ENCODE measurements around the gene ZNF664. TPM values are rescaled to one million over a fixed set of nuclear protein-coding genes. Genes with fewer than 3 reads are reported as not detected.

Gene ZNF664
- total RNA-seq, 1 experiment from 2014 or later, result 87.6 TPM

- CTCF ChIA-PET, result no interaction called here
- Histone ChIP-seq H3K4me1 (replicated peaks; ENCODE audit: insufficient read depth) (peaks cover 7% of the 10 kb centered on the region; the same call in 1 of the 2 replicates), H3K9me3 (ENCODE audit: insufficient read depth, low read depth) (no peaks in the 10 kb centered on the region), H3K9me2 (ENCODE audit: insufficient read depth) (no peaks in the 10 kb centered on the region), H3K36me3 (ENCODE audit: low read depth) (0 out of 2 replicates have a peak, but pooled peaks cover 8% of the 10 kb centered on the region), H3K4me2 (no peak overlapping the region), H3K79me2 (ENCODE audit: low read depth) (peaks cover 6% of the 10 kb centered on the region; the same call in 1 of the 2 replicates), H3K27ac (peak overlapping the region; percentile 44), H3K4me3 (no peak overlapping the region), H3K27me3 (ENCODE audit: insufficient read depth, low read depth) (no peaks in the 10 kb centered on the region), H3F3A (ENCODE audit: insufficient read depth, low read depth) (no peaks in the 10 kb centered on the region), H2AFZ (no peak overlapping the region), H4K20me1 (ENCODE audit: insufficient read depth) (peaks cover 13% of the 10 kb centered on the region; the same call in 1 of the 2 replicates)
- BruUV-seq (replicated peaks), result no TSS peak
- intact Hi-C loops (cut with micrococcal nuclease; ENCODE audit: unreplicated experiment), result no loop called here
- POLR2A ChIA-PET (ENCODE audit: unreplicated experiment), result interaction anchor here (0.6 kb wide), 1 partner anchor 369 kb away, joined by 3 read pairs; no protein-coding TSS in a partner anchor
- TF ChIP-seq EZH2 (IDR thresholded peaks at IDR 0.05; ENCODE audit: low read depth), result no peak
- TF ChIP-seq, protein P1, sequence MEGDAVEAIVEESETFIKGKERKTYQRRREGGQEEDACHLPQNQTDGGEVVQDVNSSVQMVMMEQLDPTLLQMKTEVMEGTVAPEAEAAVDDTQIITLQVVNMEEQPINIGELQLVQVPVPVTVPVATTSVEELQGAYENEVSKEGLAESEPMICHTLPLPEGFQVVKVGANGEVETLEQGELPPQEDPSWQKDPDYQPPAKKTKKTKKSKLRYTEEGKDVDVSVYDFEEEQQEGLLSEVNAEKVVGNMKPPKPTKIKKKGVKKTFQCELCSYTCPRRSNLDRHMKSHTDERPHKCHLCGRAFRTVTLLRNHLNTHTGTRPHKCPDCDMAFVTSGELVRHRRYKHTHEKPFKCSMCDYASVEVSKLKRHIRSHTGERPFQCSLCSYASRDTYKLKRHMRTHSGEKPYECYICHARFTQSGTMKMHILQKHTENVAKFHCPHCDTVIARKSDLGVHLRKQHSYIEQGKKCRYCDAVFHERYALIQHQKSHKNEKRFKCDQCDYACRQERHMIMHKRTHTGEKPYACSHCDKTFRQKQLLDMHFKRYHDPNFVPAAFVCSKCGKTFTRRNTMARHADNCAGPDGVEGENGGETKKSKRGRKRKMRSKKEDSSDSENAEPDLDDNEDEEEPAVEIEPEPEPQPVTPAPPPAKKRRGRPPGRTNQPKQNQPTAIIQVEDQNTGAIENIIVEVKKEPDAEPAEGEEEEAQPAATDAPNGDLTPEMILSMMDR (conservative IDR thresholded peaks at IDR 0.05), result no peak
- no peak for DNase-seq
Measured at GRCh38 chr12:123990511-123990910, 17.5 kb downstream of the ZNF664 start.

DNA sequence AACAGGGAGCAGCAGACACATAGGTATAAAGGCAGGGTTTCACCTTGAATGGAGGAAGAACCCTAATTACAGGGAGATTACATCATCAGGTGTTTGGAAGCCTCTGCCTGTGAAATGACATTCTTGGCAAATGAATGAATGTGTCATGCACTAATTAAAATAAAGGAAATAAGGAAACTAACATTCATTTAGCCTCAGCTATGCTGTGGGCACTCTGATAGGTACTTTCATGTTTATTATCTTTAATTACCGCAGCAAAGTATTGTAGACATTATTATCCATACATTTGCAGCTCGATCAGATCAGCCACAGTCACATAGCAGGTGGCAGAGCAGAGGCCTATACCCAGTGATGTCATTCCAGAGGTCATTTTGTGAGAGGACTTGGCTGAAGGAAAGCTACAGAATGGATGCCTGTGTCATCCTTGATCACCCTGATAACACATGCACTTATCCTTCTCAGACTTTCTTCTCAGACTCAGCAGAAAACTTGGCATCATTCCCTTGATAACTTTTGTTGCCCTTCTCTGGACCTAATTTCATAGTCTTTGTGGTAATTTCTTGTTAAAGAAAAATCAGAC, 18.4 kb downstream of the ZNF664 start:
- Histone ChIP-seq H3K4me1 (replicated peaks; ENCODE audit: insufficient read depth) (peaks cover 7% of the 10 kb centered on the region; the same call in 1 of the 2 replicates), H4K20me1 (ENCODE audit: insufficient read depth) (peaks cover 13% of the 10 kb centered on the region; the same call in 1 of the 2 replicates), H3K4me2 (no peak overlapping the region), H3K9me3 (ENCODE audit: insufficient read depth, low read depth) (no peaks in the 10 kb centered on the region), H3K27me3 (ENCODE audit: insufficient read depth, low read depth) (no peaks in the 10 kb centered on the region), H3K27ac (peak overlapping the region; percentile 44), H3K4me3 (no peak overlapping the region), H3F3A (ENCODE audit: insufficient read depth, low read depth) (no peaks in the 10 kb centered on the region), H3K79me2 (ENCODE audit: low read depth) (peaks cover 6% of the 10 kb centered on the region; the same call in 1 of the 2 replicates), H3K9me2 (ENCODE audit: insufficient read depth) (no peaks in the 10 kb centered on the region), H3K36me3 (ENCODE audit: low read depth) (0 out of 2 replicates have a peak, but pooled peaks cover 8% of the 10 kb centered on the region), H2AFZ (no peak overlapping the region)
- POLR2A ChIA-PET (ENCODE audit: unreplicated experiment), result no interaction called here
- TF ChIP-seq, protein P1 (conservative IDR thresholded peaks at IDR 0.05), result no peak
- TF ChIP-seq EZH2 (IDR thresholded peaks at IDR 0.05; ENCODE audit: low read depth), result no peak
- intact Hi-C loops (cut with micrococcal nuclease; ENCODE audit: unreplicated experiment), result no loop called here
- DNase-seq, result no peak
- no TSS peak for BruUV-seq (replicated peaks)
- CTCF ChIA-PET, result no interaction called here

DNA sequence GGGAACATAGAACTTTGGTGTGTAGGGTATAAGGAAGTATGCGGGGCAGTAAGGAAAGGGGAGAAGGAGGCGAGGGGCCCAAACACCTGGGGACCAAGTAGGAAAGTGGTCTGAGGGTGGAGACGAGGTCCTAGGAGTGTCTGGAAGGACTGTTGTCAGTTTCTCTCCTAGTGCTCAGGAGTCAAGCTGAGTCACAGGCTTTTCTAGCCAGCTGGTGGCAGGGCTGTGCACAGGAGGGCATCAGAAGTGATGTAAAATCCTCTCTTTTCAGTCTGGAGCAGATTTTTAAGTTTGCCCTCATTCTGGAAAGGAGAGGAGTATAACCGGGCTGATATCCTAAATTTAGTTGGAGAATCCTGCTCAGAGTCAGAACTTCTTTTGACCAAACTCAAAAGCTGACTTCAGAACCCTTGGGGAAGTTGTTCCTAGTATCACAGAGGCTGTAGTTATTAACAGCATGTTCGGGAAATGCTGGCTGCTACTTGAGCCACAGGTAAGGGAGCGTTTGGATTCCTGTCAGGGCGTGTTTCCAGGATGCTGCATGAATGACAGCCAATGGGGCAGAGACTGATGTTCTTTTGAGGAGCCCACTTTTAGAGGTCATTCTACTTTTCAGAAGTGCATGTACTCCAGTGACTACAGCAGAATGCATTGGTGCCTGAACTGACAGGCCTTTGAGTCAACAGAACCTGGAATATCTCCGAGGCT, 19.3 kb downstream of the ZNF664 start:
- CTCF ChIA-PET, result no interaction called here
- peak overlapping the region; percentile 44 for H3K27ac ChIP-seq
- POLR2A ChIA-PET (ENCODE audit: unreplicated experiment), result no interaction called here
- peaks cover 6% of the 10 kb centered on the region; the same call in 1 of the 2 replicates for H3K79me2 ChIP-seq (ENCODE audit: low read depth)
- H2AFZ ChIP-seq, result no peak overlapping the region
- H3K4me3 ChIP-seq, result no peak overlapping the region
- H3K4me2 ChIP-seq, result no peak overlapping the region
- intact Hi-C loops (cut with micrococcal nuclease; ENCODE audit: unreplicated experiment), result no loop called here
- TF ChIP-seq EZH2 (IDR thresholded peaks at IDR 0.05; ENCODE audit: low read depth), result no peak
- TF ChIP-seq, protein P1 (conservative IDR thresholded peaks at IDR 0.05), result no peak
- 0 out of 2 replicates have a peak, but pooled peaks cover 8% of the 10 kb centered on the region for H3K36me3 ChIP-seq (ENCODE audit: low read depth)
- no peaks in the 10 kb centered on the region for H3K9me3 ChIP-seq (ENCODE audit: insufficient read depth, low read depth)
- H3K9me2 ChIP-seq (ENCODE audit: insufficient read depth), result no peaks in the 10 kb centered on the region
- H3K27me3 ChIP-seq (ENCODE audit: insufficient read depth, low read depth), result no peaks in the 10 kb centered on the region
- peaks cover 13% of the 10 kb centered on the region; the same call in 1 of the 2 replicates for H4K20me1 ChIP-seq (ENCODE audit: insufficient read depth)
- no peaks in the 10 kb centered on the region for H3F3A ChIP-seq (ENCODE audit: insufficient read depth, low read depth)
- DNase-seq, result no peak
- peaks cover 7% of the 10 kb centered on the region; the same call in 1 of the 2 replicates for H3K4me1 ChIP-seq (replicated peaks; ENCODE audit: insufficient read depth)
- BruUV-seq (replicated peaks), result no TSS peak
